BJ (cell line): Measurements from ENCODE around the gene SMIM41. TPM values are rescaled to one million over a fixed set of nuclear protein-coding genes. Genes with fewer than 3 reads are reported as not detected.

Source experiments
- CTCF ChIA-PET: fragments of 350-600 bp; formaldehyde crosslinking; extraction: SDS; loops from one replicate; lab custom pipeline; 2021; ENCODE audit warnings: antibody characterized with exemption, inconsistent platforms; lab: Yijun Ruan, JAX
- POLR2A ChIA-PET: fragments of 300-600 bp; sonication (Branson Sonifier 250); formaldehyde crosslinking; extraction: SDS; loops from one replicate; lab custom pipeline; 2021; ENCODE audit warnings: antibody characterized with exemption; lab: Charles Lee
- DNase-seq: peaks from one replicate; pipeline ENCODE4 v3.0.0-alpha.2; 2011; ENCODE audit warnings: low read depth
- H3K27me3 ChIP-seq: 2 replicates; pipeline ENCODE4 v1.6.0; 2011; ENCODE audit warnings: low read length; ENCODE audit not compliant: control insufficient read depth, insufficient read depth
- H3K36me3 ChIP-seq: 2 replicates; pipeline ENCODE4 v1.5.1; 2011; ENCODE audit warnings: low read length; ENCODE audit not compliant: control insufficient read depth, insufficient read depth
- H3K4me3 ChIP-seq: 2 replicates; pipeline ENCODE4 v1.5.1; 2011; ENCODE audit warnings: low read depth, mild to moderate bottlenecking, control low read depth, low read length
- polyA plus RNA-seq: library from polyadenylated mRNA; depleted of rRNA; stranded (reverse); fragments of >200 nt; gene quantifications from 2 replicates; pipeline ENCODE4 v1.2.3, GENCODE V29; 2011
- TF ChIP-seq, protein P1 (sequence below): IDR thresholded peaks from 2 replicates; pipeline ENCODE4 v1.5.1; 2011; ENCODE audit warnings: low read depth, mild to moderate bottlenecking, control low read depth, inconsistent platforms, low read length, moderate library complexity; ENCODE audit not compliant: insufficient read depth

The SMIM41 gene
- polyA plus RNA-seq, 1 experiment, result not detected

DNA sequence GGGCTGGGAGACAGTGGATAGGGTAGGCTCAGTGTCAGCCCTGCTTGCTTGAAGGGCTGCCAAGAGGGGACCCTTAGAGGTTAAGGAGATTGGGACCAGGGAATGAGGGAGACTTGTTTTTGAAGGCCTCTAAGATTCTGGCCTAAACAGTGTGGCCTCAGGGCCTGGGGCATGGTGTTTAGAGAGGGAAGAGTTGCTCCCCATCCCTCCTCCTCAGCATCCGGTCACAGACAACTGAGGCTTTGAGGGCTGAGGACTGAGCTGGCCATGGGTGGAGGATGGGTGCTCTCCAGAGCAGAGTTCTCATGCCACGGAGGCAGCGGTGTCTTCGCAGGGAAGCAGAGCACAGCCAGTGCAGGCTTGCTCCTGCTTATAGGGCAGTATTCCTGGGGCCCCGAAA lies 62.9 kb downstream of the SMIM41 start:
- no peak for DNase-seq
- ChIA-PET POLR2A (no interaction called here), CTCF (interaction anchor here (2.0 to 3.1 kb wide), 5 partner anchors 10 to 737 kb away, joined by 7 to 61 read pairs (median 10); no protein-coding TSS in a partner anchor)
- TF ChIP-seq, protein P1, sequence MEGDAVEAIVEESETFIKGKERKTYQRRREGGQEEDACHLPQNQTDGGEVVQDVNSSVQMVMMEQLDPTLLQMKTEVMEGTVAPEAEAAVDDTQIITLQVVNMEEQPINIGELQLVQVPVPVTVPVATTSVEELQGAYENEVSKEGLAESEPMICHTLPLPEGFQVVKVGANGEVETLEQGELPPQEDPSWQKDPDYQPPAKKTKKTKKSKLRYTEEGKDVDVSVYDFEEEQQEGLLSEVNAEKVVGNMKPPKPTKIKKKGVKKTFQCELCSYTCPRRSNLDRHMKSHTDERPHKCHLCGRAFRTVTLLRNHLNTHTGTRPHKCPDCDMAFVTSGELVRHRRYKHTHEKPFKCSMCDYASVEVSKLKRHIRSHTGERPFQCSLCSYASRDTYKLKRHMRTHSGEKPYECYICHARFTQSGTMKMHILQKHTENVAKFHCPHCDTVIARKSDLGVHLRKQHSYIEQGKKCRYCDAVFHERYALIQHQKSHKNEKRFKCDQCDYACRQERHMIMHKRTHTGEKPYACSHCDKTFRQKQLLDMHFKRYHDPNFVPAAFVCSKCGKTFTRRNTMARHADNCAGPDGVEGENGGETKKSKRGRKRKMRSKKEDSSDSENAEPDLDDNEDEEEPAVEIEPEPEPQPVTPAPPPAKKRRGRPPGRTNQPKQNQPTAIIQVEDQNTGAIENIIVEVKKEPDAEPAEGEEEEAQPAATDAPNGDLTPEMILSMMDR, result no peak
- Histone ChIP-seq H3K27me3 (no peaks in the 10 kb centered on the region), H3K4me3 (no peak overlapping the region), H3K36me3 (no peaks in the 10 kb centered on the region)

- POLR2A ChIA-PET, result no interaction called here
- TF ChIP-seq, protein P1, result no peak
- DNase-seq, result no peak
- H3K36me3 ChIP-seq, result no peaks in the 10 kb centered on the region
- no peak overlapping the region for H3K4me3 ChIP-seq
- CTCF ChIA-PET, result interaction anchor here (0.9 to 3.1 kb wide), 14 partner anchors 10 to 836 kb away, joined by 3 to 61 read pairs (median 6); no protein-coding TSS in a partner anchor
- no peaks in the 10 kb centered on the region for H3K27me3 ChIP-seq
These were observed 65.2 kb downstream of the SMIM41 start for GRCh38 chr12:52144512-52145227.

GRCh38 chr12:52145228-52146088 lies 66.0 kb downstream of the SMIM41 start:
- TF ChIP-seq, protein P1, result no peak
- no peaks in the 10 kb centered on the region for H3K27me3 ChIP-seq
- no peak for DNase-seq
- H3K36me3 ChIP-seq, result no peaks in the 10 kb centered on the region
- no peak overlapping the region for H3K4me3 ChIP-seq
- POLR2A ChIA-PET, result no interaction called here
- CTCF ChIA-PET, result interaction anchor here (0.8 to 3.7 kb wide), 12 partner anchors 10 to 836 kb away, joined by 3 to 61 read pairs (median 6); no protein-coding TSS in a partner anchor

DNA sequence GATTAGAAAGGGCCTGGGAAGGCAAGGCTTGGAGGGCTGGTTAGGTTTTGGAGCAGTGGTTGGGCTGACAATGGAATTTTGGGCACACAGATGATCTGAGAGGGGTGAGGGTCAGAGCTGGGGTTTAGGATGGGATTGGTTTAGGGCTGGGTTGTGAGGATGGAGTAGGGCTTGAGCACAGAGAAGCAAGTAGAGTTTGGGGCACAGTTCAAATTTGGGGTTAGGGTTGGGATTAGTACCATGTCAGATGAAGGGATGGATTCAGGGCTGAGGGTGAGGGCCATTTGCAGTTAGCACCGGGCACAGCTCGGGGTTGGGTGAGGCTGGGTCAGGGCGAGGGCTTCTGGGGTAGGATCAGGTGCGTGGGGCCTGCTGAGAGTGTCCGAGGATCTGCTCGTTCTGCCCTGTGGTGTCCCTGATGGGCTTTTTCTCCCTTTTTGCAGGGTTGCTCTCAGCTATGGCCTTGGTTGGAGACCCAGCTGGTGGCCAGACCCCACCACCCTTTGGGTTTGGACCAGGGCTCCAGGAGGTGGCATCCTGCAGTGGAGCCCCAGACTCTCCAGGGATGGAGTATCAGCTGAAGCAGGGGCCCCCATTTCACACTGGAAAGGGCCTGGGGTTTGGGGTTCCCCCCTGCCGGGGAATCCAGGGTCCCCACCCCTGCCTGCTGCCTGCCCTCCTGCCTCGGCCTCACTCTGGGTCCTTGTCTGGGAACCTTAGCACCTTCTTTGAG lies 66.8 kb downstream of the SMIM41 start:
- no peak overlapping the region for H3K4me3 ChIP-seq
- no peaks in the 10 kb centered on the region for H3K36me3 ChIP-seq
- no peak for DNase-seq
- CTCF ChIA-PET, result interaction anchor here (0.7 to 3.7 kb wide), 12 partner anchors 11 to 835 kb away, joined by 3 to 12 read pairs (median 4); no protein-coding TSS in a partner anchor
- no peaks in the 10 kb centered on the region for H3K27me3 ChIP-seq
- POLR2A ChIA-PET, result interaction anchor here (0.5 kb wide), 1 partner anchor 86 kb away, joined by 3 read pairs; the partner anchor contains the start of gene KRT7
- TF ChIP-seq, protein P1, result no peak
